A549 (cell line): ENCODE measurements around the gene C4orf17. TPM values are rescaled to one million over a fixed set of nuclear protein-coding genes. Genes with fewer than 3 reads are reported as not detected.

Source experiments
- ATAC-seq, 2 experiments: fragments of 200-7000 bp in 1 of 2; fragments of >200 bp in 1 of 2; cut with Nextera tagmentation in 1 of 2; cut with Tn5 transposase in 1 of 2; 3 replicates each; pipeline versions ENCODE4 v1.8.0 to v1.9.1; 2018 to 2020; ENCODE audit warnings: mild to moderate bottlenecking in 1 of 2, moderate library complexity in 1 of 2
- CTCF ChIA-PET: fragments of 300-600 bp; sonication (Branson Sonifier 250); formaldehyde crosslinking; extraction: SDS; loops from one replicate; lab custom pipeline; 2021; ENCODE audit warnings: antibody characterized with exemption, inconsistent platforms; lab: Yijun Ruan, JAX
- POLR2A ChIA-PET: fragments of 350-600 bp; formaldehyde crosslinking; extraction: SDS; loops from one replicate; lab custom pipeline; 2021; ENCODE audit warnings: antibody characterized with exemption, inconsistent platforms; lab: Yijun Ruan, JAX
- DNase-seq, 2 experiments: peaks; one replicate each; pipeline versions ENCODE4 v3.0.0 to v3.0.0-alpha.2; 2011 to 2016; ENCODE audit warnings: low read depth in 1 of 2, low spot score in 1 of 2
- FAIRE-seq: peaks from 2 replicates; lab custom pipeline; 2011; peaks lifted over from hg19 to GRCh38; lab: Jason Lieb, UNC
- H3K27ac ChIP-seq, 2 experiments: fragments of >200 bp; sonication (Bioruptor Twin); formaldehyde crosslinking; 3 replicates each; pipeline ENCODE4 v1.5.1; 2016 to 2017
- H3K4me1 ChIP-seq: fragments of >200 bp; sonication (Bioruptor Twin); formaldehyde crosslinking; 3 replicates; pipeline ENCODE4 v1.6.1; 2016
- H3K4me2 ChIP-seq: fragments of >200 bp; sonication (Bioruptor Twin); formaldehyde crosslinking; 3 replicates; pipeline ENCODE4 v1.6.1; 2016
- H3K4me3 ChIP-seq: fragments of >200 bp; sonication (Bioruptor Twin); formaldehyde crosslinking; 3 replicates; pipeline ENCODE4 v1.5.1; 2016
- H3K9me3 ChIP-seq: fragments of >200 bp; sonication (Bioruptor Twin); formaldehyde crosslinking; 3 replicates; pipeline ENCODE4 v1.6.1; 2016
- ATOH8 ChIP-seq: fragments of 250-450 bp; sonication (Bioruptor Pico); IDR thresholded peaks from 2 replicates; pipeline ENCODE4 v1.5.0; 2020; ENCODE audit warnings: low read depth, mild to moderate bottlenecking, moderate library complexity
- BCL3 ChIP-seq: fragments of >200 bp; sonication (Bioruptor Twin); formaldehyde crosslinking; IDR thresholded peaks from 3 replicates; pipeline ENCODE4 v1.6.1; 2016
- CTCF ChIP-seq: fragments of >200 bp; sonication (Bioruptor Twin); formaldehyde crosslinking; IDR thresholded peaks from 3 replicates; pipeline ENCODE4 v1.5.1; 2016
- EHMT2 ChIP-seq: fragments of 200-600 bp; sonication (generic); IDR thresholded peaks from 2 replicates; pipeline ENCODE4 v1.6.1; 2016; ENCODE audit warnings: antibody characterized with exemption, low read depth, mild to moderate bottlenecking, moderate library complexity
- ESRRA ChIP-seq: fragments of 150-350 bp; IDR thresholded peaks from 2 replicates; pipeline ENCODE4 v1.6.1; 2014; ENCODE audit warnings: mild to moderate bottlenecking, low read length, borderline replicate concordance
- GATA3 ChIP-seq: IDR thresholded peaks from 2 replicates; pipeline ENCODE4 v1.6.1; 2012; ENCODE audit warnings: borderline replicate concordance
- HEYL ChIP-seq: fragments of 250-450 bp; sonication (Bioruptor Pico); IDR thresholded peaks from 2 replicates; pipeline ENCODE4 v1.8.0; 2021; ENCODE audit warnings: mild to moderate bottlenecking, moderate library complexity
- HOXA7 ChIP-seq: fragments of 250-450 bp; sonication (Bioruptor Pico); IDR thresholded peaks from 2 replicates; pipeline ENCODE4 v1.5.0; 2020; ENCODE audit warnings: mild to moderate bottlenecking, moderate library complexity
- MAX ChIP-seq: IDR thresholded peaks from 2 replicates; pipeline ENCODE4 v1.6.1; 2012
- MAZ ChIP-seq: fragments of 150-350 bp; IDR thresholded peaks from 2 replicates; pipeline ENCODE4 v1.6.1; 2014; ENCODE audit warnings: antibody characterized with exemption, low read depth, low read length, borderline replicate concordance
- MYC ChIP-seq: IDR thresholded peaks from 2 replicates; pipeline ENCODE4 v1.6.1; 2012; ENCODE audit warnings: mild to moderate bottlenecking, inconsistent platforms, low read length, improper control_type of control experiment, borderline replicate concordance
- NFE2L2 ChIP-seq: fragments of 150-350 bp; conservative IDR thresholded peaks from 2 replicates; pipeline ENCODE4 v1.6.1; 2014; ENCODE audit warnings: low read length
- RARB ChIP-seq: fragments of 250-450 bp; sonication (Bioruptor Pico); IDR thresholded peaks from 2 replicates; pipeline ENCODE4 v1.8.0; 2021; ENCODE audit warnings: mild to moderate bottlenecking, moderate library complexity
- RFX5 ChIP-seq: fragments of 450-650 bp; IDR thresholded peaks from 2 replicates; pipeline ENCODE4 v1.7.1; 2014; ENCODE audit warnings: antibody characterized with exemption, mild to moderate bottlenecking, moderate library complexity
- SMC3 ChIP-seq: fragments of >200 bp; sonication (Bioruptor Twin); formaldehyde crosslinking; IDR thresholded peaks from 3 replicates; pipeline ENCODE4 v1.6.1; 2018; ENCODE audit warnings: inconsistent platforms
- SREBF2 ChIP-seq: fragments of 450-650 bp; IDR thresholded peaks from 2 replicates; pipeline ENCODE4 v1.6.1; 2014; ENCODE audit warnings: mild to moderate bottlenecking, moderate library complexity
- TFCP2L1 ChIP-seq: fragments of 250-450 bp; sonication (Bioruptor Pico); IDR thresholded peaks from 2 replicates; pipeline ENCODE4 v1.5.0; 2021; ENCODE audit warnings: mild to moderate bottlenecking
- ZFP36 ChIP-seq: fragments of 450-650 bp; IDR thresholded peaks from 2 replicates; pipeline ENCODE4 v1.6.1; 2014; ENCODE audit warnings: borderline replicate concordance; ENCODE audit not compliant: partially characterized antibody
- ZNF302 ChIP-seq: fragments of 250-450 bp; sonication (Bioruptor Pico); IDR thresholded peaks from 2 replicates; pipeline ENCODE4 v1.9.0; 2021; ENCODE audit warnings: inconsistent platforms, mild to moderate bottlenecking, moderate library complexity
- WGBS: methylation state at CpG from one replicate; pipeline ENCODE4 v1.1.6; 2017; ENCODE audit errors: missing lambda C conversion rate; 5-methylcytosine and 5-hydroxymethylcytosine counted together
- polyA plus RNA-seq, 4 experiments: library from polyadenylated mRNA; depleted of rRNA in 3 of 4; stranded (reverse); fragments of >200 nt; fragmentation: RNase III in 1 of 4; extraction: RNeasy Plus Mini Kit Qiagen cat#74134 plus additional on column Dnase treatment in 1 of 4; gene quantifications; 2 replicates in 3 of 4; 3 replicates in 1 of 4; pipeline ENCODE4 v1.2.3, GENCODE V29; 2011 to 2017

The C4orf17 gene
- polyA plus RNA-seq, 2 of the 4 experiments (the other 2 are of a cell fraction) = not detected

GRCh38 chr4:99504804-99505502 lies 5.9 kb upstream of the C4orf17 start:
- Histone ChIP-seq H3K4me3 (no peak overlapping the region), H3K27ac (no peak overlapping the region), H3K4me1 (no peaks in the 10 kb centered on the region)
- POLR2A ChIA-PET = no interaction called here
- no peak for ATAC-seq
- FAIRE-seq = no peak
- TF ChIP-seq HEYL = no peak
- TF ChIP-seq RARB (CRISPR knock-in tag) = no peak
- no peak for TF ChIP-seq RFX5
- TF ChIP-seq, all 56 proteins: peak for 0
- 30% methylated on average over 2 of the region's 3 CpGs for WGBS
- Histone ChIP-seq H3K9me3 (no peaks in the 10 kb centered on the region), H3K4me2 (no peak overlapping the region)
- CTCF ChIA-PET = no interaction called here
- DNase-seq = no peak

DNA sequence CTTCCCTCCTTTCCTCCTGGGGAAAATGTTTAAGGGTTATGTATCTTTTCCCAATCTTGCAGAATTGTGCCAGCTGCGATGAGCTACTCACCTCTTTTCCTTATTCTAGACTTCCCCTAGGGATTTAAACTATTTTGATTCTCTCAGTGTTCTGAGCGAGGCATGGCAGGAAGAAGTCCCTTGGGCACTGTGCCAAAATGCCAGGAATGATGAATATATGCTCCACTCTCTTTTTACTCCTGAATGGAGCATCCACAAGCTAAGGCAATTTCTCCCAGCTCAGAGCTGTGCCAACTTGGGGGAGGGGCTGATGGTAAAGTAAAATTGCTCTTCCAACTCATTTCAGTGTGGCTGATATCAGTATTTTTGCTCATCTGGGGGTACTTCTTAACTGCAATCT lies 4.0 kb upstream of the C4orf17 start:
- H3K9me3 ChIP-seq = no peaks in the 10 kb centered on the region
- no peak overlapping the region for H3K27ac ChIP-seq
- FAIRE-seq = no peak
- no peak overlapping the region for H3K4me3 ChIP-seq
- H3K4me1 ChIP-seq = no peaks in the 10 kb centered on the region
- no peak overlapping the region for H3K4me2 ChIP-seq
- CTCF ChIA-PET = no interaction called here
- POLR2A ChIA-PET = no interaction called here
- TF ChIP-seq CTCF (no peak), BCL3 (no peak), NFE2L2 (no peak), MAZ (no peak), MYC (no peak), MAX (no peak), HOXA7 (CRISPR knock-in tag) (no peak), EHMT2 (no peak), ZNF302 (CRISPR knock-in tag) (no peak), HEYL (no peak), TFCP2L1 (CRISPR knock-in tag) (no peak), SREBF2 (no peak), ATOH8 (CRISPR knock-in tag) (no peak), ZFP36 (no peak), SMC3 (no peak)
- ATAC-seq = no peak
- no peak for DNase-seq
- 19% methylated on average over 2 of the region's 2 CpGs for WGBS

DNA sequence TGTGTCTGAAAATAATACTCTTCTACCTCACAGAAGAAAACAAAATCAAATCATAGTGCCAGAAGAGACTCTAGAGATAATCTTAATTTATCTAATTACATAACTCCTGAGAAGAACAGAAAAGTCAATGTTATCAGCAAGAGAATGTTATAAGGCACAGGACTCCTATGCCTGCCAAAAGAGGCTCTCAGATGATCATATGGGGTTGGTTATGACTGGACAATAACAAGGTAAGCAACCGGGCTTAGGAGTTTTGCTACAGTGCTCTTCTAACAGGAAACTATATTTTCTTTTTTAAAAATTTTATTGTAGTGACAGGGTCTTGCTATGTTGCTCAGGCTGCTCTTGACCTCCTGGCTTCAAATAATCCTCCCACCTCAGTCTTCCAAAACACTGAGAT lies 3.5 kb upstream of the C4orf17 start:
- Histone ChIP-seq H3K4me1 (no peaks in the 10 kb centered on the region), H3K4me2 (no peak overlapping the region), H3K4me3 (no peak overlapping the region), H3K9me3 (no peaks in the 10 kb centered on the region), H3K27ac (no peak overlapping the region)
- no peak for FAIRE-seq
- ChIA-PET CTCF (no interaction called here), POLR2A (no interaction called here)
- ATAC-seq = no peak
- TF ChIP-seq ESRRA (no peak), GATA3 (no peak)
- WGBS = 35% methylated on average over 1 of the region's 1 CpG
- DNase-seq = no peak
